ENCODE measurements around the gene SYT3. TPM values are rescaled to one million over a fixed set of nuclear protein-coding genes. Genes with fewer than 3 reads are reported as not detected.

Gene SYT3, protein sequence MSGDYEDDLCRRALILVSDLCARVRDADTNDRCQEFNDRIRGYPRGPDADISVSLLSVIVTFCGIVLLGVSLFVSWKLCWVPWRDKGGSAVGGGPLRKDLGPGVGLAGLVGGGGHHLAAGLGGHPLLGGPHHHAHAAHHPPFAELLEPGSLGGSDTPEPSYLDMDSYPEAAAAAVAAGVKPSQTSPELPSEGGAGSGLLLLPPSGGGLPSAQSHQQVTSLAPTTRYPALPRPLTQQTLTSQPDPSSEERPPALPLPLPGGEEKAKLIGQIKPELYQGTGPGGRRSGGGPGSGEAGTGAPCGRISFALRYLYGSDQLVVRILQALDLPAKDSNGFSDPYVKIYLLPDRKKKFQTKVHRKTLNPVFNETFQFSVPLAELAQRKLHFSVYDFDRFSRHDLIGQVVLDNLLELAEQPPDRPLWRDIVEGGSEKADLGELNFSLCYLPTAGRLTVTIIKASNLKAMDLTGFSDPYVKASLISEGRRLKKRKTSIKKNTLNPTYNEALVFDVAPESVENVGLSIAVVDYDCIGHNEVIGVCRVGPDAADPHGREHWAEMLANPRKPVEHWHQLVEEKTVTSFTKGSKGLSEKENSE
- 0.29 and 0.38 TPM in 2 replicates for total RNA-seq
- long read RNA-seq = 0 reads

- H3K27me3 Mint-ChIP-seq (ENCODE audit: unreplicated experiment) = peaks cover 24% of the 10 kb centered on the region
- DNase-seq (ENCODE audit: extremely low spot score, unreplicated experiment) = no peak
- no peaks in the 10 kb centered on the region for H3K9me3 Mint-ChIP-seq (ENCODE audit: unreplicated experiment)
- no peaks in the 10 kb centered on the region for H3K36me3 Mint-ChIP-seq (ENCODE audit: unreplicated experiment)
- H3K4me1 Mint-ChIP-seq (ENCODE audit: unreplicated experiment) = peaks cover 2% of the 10 kb centered on the region
- H3K4me3 Mint-ChIP-seq (ENCODE audit: unreplicated experiment) = peak within 1 kb of the TSS; percentile 74
- H3K27ac Mint-ChIP-seq (ENCODE audit: unreplicated experiment) = no peak within 1 kb of the TSS
- TF ChIP-seq, protein P1, sequence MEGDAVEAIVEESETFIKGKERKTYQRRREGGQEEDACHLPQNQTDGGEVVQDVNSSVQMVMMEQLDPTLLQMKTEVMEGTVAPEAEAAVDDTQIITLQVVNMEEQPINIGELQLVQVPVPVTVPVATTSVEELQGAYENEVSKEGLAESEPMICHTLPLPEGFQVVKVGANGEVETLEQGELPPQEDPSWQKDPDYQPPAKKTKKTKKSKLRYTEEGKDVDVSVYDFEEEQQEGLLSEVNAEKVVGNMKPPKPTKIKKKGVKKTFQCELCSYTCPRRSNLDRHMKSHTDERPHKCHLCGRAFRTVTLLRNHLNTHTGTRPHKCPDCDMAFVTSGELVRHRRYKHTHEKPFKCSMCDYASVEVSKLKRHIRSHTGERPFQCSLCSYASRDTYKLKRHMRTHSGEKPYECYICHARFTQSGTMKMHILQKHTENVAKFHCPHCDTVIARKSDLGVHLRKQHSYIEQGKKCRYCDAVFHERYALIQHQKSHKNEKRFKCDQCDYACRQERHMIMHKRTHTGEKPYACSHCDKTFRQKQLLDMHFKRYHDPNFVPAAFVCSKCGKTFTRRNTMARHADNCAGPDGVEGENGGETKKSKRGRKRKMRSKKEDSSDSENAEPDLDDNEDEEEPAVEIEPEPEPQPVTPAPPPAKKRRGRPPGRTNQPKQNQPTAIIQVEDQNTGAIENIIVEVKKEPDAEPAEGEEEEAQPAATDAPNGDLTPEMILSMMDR (IDR thresholded peaks at IDR 0.05) = no peak
Measured at GRCh38 chr19:50639121-50640112, at the start of gene SYT3. Gene SYT3 (minus strand): TSS chr19:50639881. CDS start chr19:50637411, 2,470 bp downstream.

DNA sequence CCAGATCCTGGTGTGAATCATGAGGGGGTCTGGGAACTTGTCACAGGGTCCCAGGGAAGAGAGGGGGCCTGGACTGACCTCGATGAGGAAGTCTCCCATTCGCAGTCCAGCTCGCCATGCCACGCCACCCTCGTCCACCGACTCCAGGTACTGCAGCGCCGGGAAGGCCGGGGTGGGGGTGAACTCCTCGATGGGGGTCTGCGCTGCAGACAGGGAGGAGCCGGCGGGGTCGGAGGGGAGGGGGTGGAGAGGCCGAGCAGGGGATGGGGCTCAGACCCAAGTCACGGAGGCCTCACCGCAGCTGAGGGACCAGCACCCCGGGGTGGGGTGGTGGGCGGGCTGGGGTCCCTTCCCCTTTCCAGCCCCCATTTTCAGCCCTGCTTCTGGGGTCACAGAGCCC, 49.1 kb upstream of the SYT3 start:
- TF ChIP-seq, protein P1 (IDR thresholded peaks at IDR 0.05) = no peak
- Mint-ChIP-seq H3K27me3 (ENCODE audit: unreplicated experiment) (peaks cover 15% of the 10 kb centered on the region), H3K9me3 (ENCODE audit: unreplicated experiment) (no peaks in the 10 kb centered on the region), H3K4me3 (ENCODE audit: unreplicated experiment) (no peak overlapping the region), H3K27ac (ENCODE audit: unreplicated experiment) (no peak overlapping the region), H3K36me3 (ENCODE audit: unreplicated experiment) (no peaks in the 10 kb centered on the region), H3K4me1 (ENCODE audit: unreplicated experiment) (no peaks in the 10 kb centered on the region)
- no peak for DNase-seq (ENCODE audit: extremely low spot score, unreplicated experiment)

DNA sequence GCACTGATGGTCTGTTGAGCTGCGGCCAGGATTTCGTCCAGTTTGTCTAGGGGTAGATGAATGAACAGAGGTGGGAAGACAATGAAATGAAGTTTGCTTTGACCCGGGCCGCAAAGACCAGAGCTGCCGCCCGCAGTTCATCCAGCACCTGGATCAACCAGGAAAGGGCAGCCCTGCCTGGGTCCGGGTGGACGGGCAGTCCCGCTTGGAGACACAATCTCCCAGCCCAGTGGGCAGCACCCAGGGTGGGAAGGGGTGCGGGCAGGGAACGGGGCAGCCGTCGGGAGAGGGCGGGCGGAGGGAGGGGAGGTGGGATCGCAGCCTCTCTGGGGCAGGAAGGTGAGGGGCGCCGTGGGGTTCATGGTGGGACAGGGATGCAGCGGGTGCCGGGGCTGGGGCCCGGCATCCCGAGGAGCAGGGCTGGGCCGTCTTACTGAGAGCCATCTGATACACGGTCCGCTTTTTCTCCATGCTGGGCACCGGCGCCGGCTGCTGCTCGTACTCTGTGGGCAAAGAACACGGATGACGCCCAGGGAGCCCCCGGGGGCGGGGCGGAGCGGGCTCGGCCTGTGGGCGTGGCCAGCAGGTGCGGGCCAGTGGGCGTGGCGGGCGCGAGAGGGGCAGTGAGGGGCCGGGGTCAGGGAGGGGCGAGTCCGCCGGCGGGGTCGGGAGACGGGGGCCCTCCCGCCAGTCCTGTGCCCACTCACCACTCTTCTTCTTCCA, 46.8 kb upstream of the SYT3 start:
- Mint-ChIP-seq H3K27me3 (ENCODE audit: unreplicated experiment) (peaks cover 12% of the 10 kb centered on the region), H3K4me1 (ENCODE audit: unreplicated experiment) (no peaks in the 10 kb centered on the region), H3K27ac (ENCODE audit: unreplicated experiment) (no peak overlapping the region), H3K9me3 (ENCODE audit: unreplicated experiment) (no peaks in the 10 kb centered on the region), H3K36me3 (ENCODE audit: unreplicated experiment) (no peaks in the 10 kb centered on the region), H3K4me3 (ENCODE audit: unreplicated experiment) (no peak overlapping the region)
- TF ChIP-seq, protein P1 (IDR thresholded peaks at IDR 0.05) = no peak
- DNase-seq (ENCODE audit: extremely low spot score, unreplicated experiment) = no peak

DNA sequence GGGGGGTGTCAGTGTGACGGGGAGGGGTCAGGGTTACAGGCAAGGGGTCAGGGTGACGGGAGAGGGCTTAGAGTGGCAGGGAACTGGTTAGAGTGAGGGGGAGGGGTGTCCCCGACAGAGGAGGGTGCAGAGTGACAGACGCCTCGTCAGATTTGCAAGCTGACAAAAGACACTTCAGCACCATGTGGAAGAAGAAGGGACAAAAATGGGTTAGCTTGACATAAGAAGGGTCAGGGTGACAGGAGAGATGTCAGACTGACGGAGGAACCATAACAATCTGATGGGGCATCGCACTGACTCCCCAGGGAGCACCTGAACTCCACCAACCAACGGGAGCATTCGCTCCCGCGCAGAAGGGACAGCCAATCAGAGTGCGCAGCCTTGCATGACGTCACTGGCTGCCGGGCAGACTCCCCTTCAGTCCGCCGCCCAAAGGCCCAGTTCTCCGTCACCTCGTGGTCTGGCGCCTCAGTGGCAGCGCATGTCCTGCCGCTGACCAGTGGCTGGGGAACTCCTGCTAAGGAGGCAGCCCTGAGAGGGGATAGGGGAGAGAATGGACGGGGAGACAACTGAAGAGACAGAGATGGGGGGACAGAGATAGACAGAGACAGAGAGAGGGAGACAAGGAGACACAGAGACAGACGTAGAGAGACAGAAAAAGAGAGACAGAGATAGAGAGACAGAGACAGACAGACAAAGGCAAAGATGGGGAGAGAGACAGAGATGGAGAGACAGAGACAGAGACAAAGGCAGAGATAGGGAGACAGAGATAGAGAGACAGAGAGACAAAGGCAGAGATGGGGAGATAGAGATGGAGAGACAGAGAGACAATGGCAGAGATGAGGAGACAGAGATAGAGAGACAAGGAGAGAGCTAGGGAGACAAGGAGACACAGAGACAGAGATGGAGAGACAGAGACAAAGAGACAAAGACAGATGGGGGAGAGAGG, 39.8 kb upstream of the SYT3 start:
- TF ChIP-seq, protein P1 (IDR thresholded peaks at IDR 0.05) = no peak
- H3K36me3 Mint-ChIP-seq (ENCODE audit: unreplicated experiment) = no peaks in the 10 kb centered on the region
- H3K9me3 Mint-ChIP-seq (ENCODE audit: unreplicated experiment) = no peaks in the 10 kb centered on the region
- H3K27ac Mint-ChIP-seq (ENCODE audit: unreplicated experiment) = no peak overlapping the region
- no peaks in the 10 kb centered on the region for H3K4me1 Mint-ChIP-seq (ENCODE audit: unreplicated experiment)
- DNase-seq (ENCODE audit: extremely low spot score, unreplicated experiment) = no peak
- no peak overlapping the region for H3K4me3 Mint-ChIP-seq (ENCODE audit: unreplicated experiment)
- peaks cover 4% of the 10 kb centered on the region for H3K27me3 Mint-ChIP-seq (ENCODE audit: unreplicated experiment)
